ENCODE results near the gene GALNT7.
"Not testable (repeated sequence)": the region's sequence is repeated elsewhere in the genome, so short reads cannot be mapped to it uniquely, and the experiment has no call there.

Gene GALNT7

GRCh38 chr4:173168396-173169177 lies at the start of gene GALNT7:
TSS of gene GALNT7 (plus strand) at chr4:173168811. CDS start at chr4:173168836, 25 bp downstream.
- DNase-seq = peak; percentile 31

GRCh38 chr4:173118819-173119218 lies 49.8 kb upstream of the GALNT7 start:
- DNase-seq = not testable (repeated sequence)

- DNase-seq = no peak
Observed at GRCh38 chr4:173119818-173120217, 48.8 kb upstream of the GALNT7 start.

GRCh38 chr4:173121076-173121561 lies 47.5 kb upstream of the GALNT7 start:
- DNase-seq = no peak

GRCh38 chr4:173124209-173124865 lies 44.3 kb upstream of the GALNT7 start:
- DNase-seq = no peak

- no peak for DNase-seq
Observed at GRCh38 chr4:173125216-173125812, 43.3 kb upstream of the GALNT7 start.

- no peak for DNase-seq
Observed at GRCh38 chr4:173128199-173128890, 40.3 kb upstream of the GALNT7 start.

GRCh38 chr4:173130687-173131086 lies 37.9 kb upstream of the GALNT7 start:
- DNase-seq = no peak

GRCh38 chr4:173134426-173134825 lies 34.2 kb upstream of the GALNT7 start:
- DNase-seq = no peak

GRCh38 chr4:173135241-173135847 lies 33.3 kb upstream of the GALNT7 start:
- no peak for DNase-seq

GRCh38 chr4:173138624-173139023 lies 30.0 kb upstream of the GALNT7 start:
- DNase-seq = peak; percentile 6

GRCh38 chr4:173139561-173139960 lies 29.1 kb upstream of the GALNT7 start:
- DNase-seq = no peak

- no peak for DNase-seq
Observed at GRCh38 chr4:173145131-173145530, 23.5 kb upstream of the GALNT7 start.

- DNase-seq = no peak
Observed at GRCh38 chr4:173146456-173146855, 22.2 kb upstream of the GALNT7 start.

- DNase-seq = no peak
Observed at GRCh38 chr4:173151496-173151895, 17.1 kb upstream of the GALNT7 start.

- DNase-seq = no peak
Observed at GRCh38 chr4:173152104-173152503, 16.5 kb upstream of the GALNT7 start.

- no peak for DNase-seq
Observed at GRCh38 chr4:173153445-173153844, 15.2 kb upstream of the GALNT7 start.

GRCh38 chr4:173159791-173160190 lies 8.8 kb upstream of the GALNT7 start:
- no peak for DNase-seq

GRCh38 chr4:173160871-173161270 lies 7.7 kb upstream of the GALNT7 start:
- DNase-seq = no peak

GRCh38 chr4:173161311-173161710 lies 7.3 kb upstream of the GALNT7 start:
- DNase-seq = no peak

- no peak for DNase-seq
Observed at GRCh38 chr4:173165706-173166105, 2.9 kb upstream of the GALNT7 start.

GRCh38 chr4:173166491-173166890 lies 2.1 kb upstream of the GALNT7 start:
- no peak for DNase-seq

All from NCI-H1694 treated with DMSO at 0.1 percent for 48 hours (cell line).